ENCODE data around the gene FLCN.

- TF ChIP-seq CTCF (IDR thresholded peaks at IDR 0.05): no peak
- no peak for TF ChIP-seq POLR2A (IDR thresholded peaks at IDR 0.05)
Observed at GRCh38 chr17:17170346-17170985, 66.5 kb downstream of the FLCN start.

Measured in adrenal gland (tissue), 5 donors.